SJSA1 (cell line): ENCODE results near the gene MS4A12. TPM values are rescaled to one million over a fixed set of nuclear protein-coding genes. Genes with fewer than 3 reads are reported as not detected.
"Not testable (repeated sequence)": the region's sequence is repeated elsewhere in the genome, so short reads cannot be mapped to it uniquely, and the experiment has no call there.

ENCODE experiments used
- DNase-seq, 2 experiments: peaks; one replicate each; pipeline ENCODE4 v3.0.0-alpha.2; 2015 to 2020; ENCODE audit warnings: low spot score in 2 of 2, low read depth in 1 of 2
- H3K27ac ChIP-seq: fragments of 250-450 bp; sonication (Bioruptor Pico); 2 replicates; pipeline ENCODE4 v1.5.1; 2020; ENCODE audit warnings: mild to moderate bottlenecking, moderate library complexity
- H3K27me3 ChIP-seq: fragments of 250-450 bp; sonication (Bioruptor Pico); replicated peaks from 2 replicates; pipeline ENCODE4 v1.5.1; 2020; ENCODE audit warnings: mild to moderate bottlenecking, moderate library complexity
- H3K36me3 ChIP-seq: fragments of 250-450 bp; sonication (Bioruptor Pico); 2 replicates; pipeline ENCODE4 v1.5.1; 2020; ENCODE audit warnings: mild to moderate bottlenecking
- H3K4me1 ChIP-seq: fragments of 250-450 bp; sonication (Bioruptor Pico); replicated peaks from 2 replicates; pipeline ENCODE4 v1.6.1; 2021; ENCODE audit warnings: mild to moderate bottlenecking
- H3K4me3 ChIP-seq: fragments of 250-450 bp; sonication (Bioruptor Pico); 2 replicates; pipeline ENCODE4 v1.5.1; 2020; ENCODE audit warnings: mild to moderate bottlenecking
- H3K9me3 ChIP-seq: fragments of 250-450 bp; sonication (Bioruptor Pico); replicated peaks from 2 replicates; pipeline ENCODE4 v1.5.1; 2020; ENCODE audit warnings: mild to moderate bottlenecking
- total RNA-seq: library from RNA; depleted of rRNA; stranded (reverse); fragments of >200 nt; shearing (Covaris generic); gene quantifications from 2 replicates; pipeline ENCODE4 v1.2.3, GENCODE V29; 2014; rRNA removed

The MS4A12 gene, protein sequence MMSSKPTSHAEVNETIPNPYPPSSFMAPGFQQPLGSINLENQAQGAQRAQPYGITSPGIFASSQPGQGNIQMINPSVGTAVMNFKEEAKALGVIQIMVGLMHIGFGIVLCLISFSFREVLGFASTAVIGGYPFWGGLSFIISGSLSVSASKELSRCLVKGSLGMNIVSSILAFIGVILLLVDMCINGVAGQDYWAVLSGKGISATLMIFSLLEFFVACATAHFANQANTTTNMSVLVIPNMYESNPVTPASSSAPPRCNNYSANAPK
- not detected in 2 replicates for total RNA-seq

DNA sequence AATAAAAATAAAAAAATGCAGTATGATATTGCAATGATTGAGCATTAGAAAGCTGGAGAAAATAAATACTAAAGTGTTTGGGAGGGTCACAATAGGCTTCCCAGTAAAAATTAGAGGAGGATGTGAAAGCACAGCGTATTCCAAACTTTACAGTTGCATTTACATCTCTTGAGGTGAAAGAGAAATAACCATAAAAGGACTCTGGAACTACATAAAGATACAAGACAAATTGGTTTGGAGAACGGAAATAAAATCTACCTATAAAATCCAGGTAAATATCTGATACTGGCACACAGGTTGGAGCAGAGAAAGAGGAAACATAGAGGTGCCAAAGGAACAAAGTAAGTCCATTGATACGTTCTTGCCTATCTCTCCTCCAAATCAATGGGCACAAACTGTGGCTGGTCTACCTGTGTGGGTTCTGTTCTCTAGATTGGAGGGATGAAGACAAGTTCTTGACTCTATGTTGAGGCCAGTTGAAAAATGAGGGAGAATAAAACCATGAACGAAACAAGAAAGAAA is at the start of gene MS4A12:
MS4A12 (plus strand) TSS at position 291 of the 522 bp plus-strand sequence. CDS start 4,541 bp downstream, outside the sequence.
- DNase-seq: no peak
- Histone ChIP-seq H3K27me3 (peaks cover 4% of the 10 kb centered on the region), H3K9me3 (no peaks in the 10 kb centered on the region), H3K4me3 (no peak within 1 kb of the TSS), H3K36me3 (no peaks in the 10 kb centered on the region), H3K4me1 (no peaks in the 10 kb centered on the region), H3K27ac (no peak within 1 kb of the TSS)

DNA sequence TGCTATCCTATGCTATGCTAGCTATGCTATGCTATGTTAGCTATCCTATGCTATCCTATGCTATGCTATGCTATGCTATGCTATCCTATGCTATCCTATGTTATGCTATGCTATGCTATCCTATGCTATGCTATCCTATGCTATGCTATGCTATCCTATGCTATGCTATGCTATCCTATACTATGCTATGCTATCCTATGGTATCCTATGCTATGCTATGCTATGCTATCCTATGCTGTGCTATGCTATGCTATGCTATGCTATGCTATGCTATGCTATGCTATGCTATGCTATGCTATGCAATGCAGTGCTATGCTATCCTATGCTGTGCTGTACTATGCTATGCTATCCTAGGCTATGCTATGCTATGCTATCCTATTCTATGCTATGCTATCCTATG is 45.5 kb upstream of the MS4A12 start:
- Histone ChIP-seq H3K9me3 (no peaks in the 10 kb centered on the region), H3K4me1 (no peaks in the 10 kb centered on the region), H3K36me3 (no peaks in the 10 kb centered on the region), H3K27me3 (no peaks in the 10 kb centered on the region; the same call in 1 of the 2 replicates), H3K27ac (no peak overlapping the region), H3K4me3 (no peak overlapping the region)
- no peak for DNase-seq

- no peaks in the 10 kb centered on the region; the same call in 1 of the 2 replicates for H3K27me3 ChIP-seq
- no peak overlapping the region for H3K4me3 ChIP-seq
- no peaks in the 10 kb centered on the region for H3K4me1 ChIP-seq
- no peak for DNase-seq
- no peaks in the 10 kb centered on the region for H3K9me3 ChIP-seq
- no peaks in the 10 kb centered on the region for H3K36me3 ChIP-seq
- no peak overlapping the region for H3K27ac ChIP-seq
Observed at GRCh38 chr11:60447846-60448245, 44.7 kb upstream of the MS4A12 start.

DNA sequence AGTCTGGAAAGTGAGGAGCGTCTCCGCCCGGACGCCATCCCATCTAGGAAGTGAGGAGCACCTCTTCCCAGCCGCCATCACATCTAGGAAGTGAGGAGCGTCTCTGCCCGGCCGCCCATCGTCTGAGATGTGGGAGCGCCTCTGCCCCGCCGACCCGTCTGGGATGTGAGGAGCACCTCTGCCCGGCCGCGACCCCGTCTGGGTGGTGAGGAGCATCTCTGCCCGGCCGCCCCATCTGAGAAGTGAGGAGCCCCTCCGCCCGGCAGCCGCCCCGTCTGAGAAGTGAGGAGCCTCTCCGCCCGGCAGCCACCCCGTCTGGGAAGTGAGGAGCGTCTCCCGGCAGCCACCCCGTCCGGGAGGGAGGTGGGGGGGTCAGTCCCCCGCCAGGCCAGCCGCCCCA is 41.4 kb upstream of the MS4A12 start:
- H3K36me3 ChIP-seq, H3K27ac ChIP-seq, DNase-seq, H3K27me3 ChIP-seq, H3K4me1 ChIP-seq, H3K9me3 ChIP-seq, H3K4me3 ChIP-seq: not testable (repeated sequence)

DNA sequence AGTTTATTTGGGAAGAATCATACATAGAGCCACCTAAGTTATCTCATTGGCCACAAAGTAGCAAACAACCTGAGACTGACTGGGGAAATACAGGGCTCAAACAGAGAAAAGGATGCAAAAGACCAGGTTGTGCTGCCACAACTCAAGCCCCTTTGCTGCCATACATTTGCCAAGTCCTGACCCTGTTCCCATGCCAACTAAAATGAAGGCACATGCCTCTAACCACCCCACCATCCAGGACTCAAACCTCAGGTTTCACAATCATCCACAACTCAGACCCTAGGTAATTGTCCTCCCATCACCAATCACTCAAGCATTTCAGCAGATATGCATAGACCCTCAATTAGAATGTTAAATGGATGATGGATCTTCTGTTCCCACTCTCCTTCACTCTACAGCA is 38.4 kb upstream of the MS4A12 start:
- H3K27me3 ChIP-seq: peaks cover 9% of the 10 kb centered on the region; the same call in 1 of the 2 replicates
- H3K4me3 ChIP-seq: no peak overlapping the region
- H3K27ac ChIP-seq: no peak overlapping the region
- no peak for DNase-seq
- H3K4me1 ChIP-seq: no peaks in the 10 kb centered on the region
- no peaks in the 10 kb centered on the region for H3K9me3 ChIP-seq
- H3K36me3 ChIP-seq: no peaks in the 10 kb centered on the region

DNA sequence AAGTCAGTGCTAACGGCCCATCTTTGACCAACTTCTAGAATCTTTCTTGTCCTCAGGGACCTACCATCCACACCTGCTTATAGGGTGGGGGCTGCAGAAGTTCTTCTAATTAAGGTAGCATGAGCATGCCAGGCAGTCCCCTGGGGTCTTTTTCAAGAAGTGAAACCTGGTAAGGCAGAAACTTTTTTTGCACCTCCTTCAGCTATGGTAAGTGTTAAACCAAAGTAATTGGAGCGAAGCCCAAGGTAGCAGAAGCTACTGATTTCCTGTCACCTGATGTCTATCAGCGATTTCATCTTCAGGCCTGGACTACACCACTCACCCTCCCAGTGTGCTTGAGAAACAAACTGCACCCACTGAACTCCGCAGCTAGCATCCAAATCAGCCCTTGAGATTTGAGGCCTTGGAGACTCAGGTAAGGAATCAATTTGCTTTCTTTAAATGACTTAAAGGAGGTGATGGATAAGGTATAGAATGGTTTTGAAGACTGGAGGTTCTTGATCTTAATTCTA is 37.0 kb upstream of the MS4A12 start, which contains the start of gene MS4A1:
MS4A1 (plus strand) TSS at position 317 of the 512 bp plus-strand sequence. CDS start 6,528 bp downstream, outside the sequence.
- Histone ChIP-seq H3K4me3 (no peak within 1 kb of the TSS), H3K27me3 (peaks cover 14% of the 10 kb centered on the region), H3K4me1 (no peaks in the 10 kb centered on the region), H3K27ac (no peak within 1 kb of the TSS), H3K36me3 (no peaks in the 10 kb centered on the region), H3K9me3 (no peaks in the 10 kb centered on the region)
- DNase-seq: no peak

DNA sequence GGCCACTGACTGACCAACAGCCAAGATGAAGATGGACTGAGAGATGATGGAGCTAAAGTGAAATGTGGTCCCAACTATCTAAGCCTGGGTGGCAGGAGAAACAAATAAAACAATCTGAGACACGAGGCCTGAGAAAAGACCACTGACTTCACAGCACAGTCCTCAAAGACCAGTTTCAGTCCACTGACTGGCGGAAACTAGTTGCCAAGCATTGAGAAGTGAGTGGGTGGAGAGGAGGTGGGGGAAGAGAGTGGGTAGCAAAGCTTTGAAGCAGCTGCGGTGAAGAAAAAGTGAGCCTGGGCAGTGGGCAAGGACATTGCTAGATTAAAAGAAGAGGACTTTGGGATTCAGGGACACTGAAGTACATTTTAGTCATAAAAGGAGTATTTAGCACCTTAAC is 35.0 kb upstream of the MS4A12 start:
- Histone ChIP-seq H3K9me3 (no peaks in the 10 kb centered on the region), H3K4me1 (no peaks in the 10 kb centered on the region), H3K4me3 (no peak overlapping the region), H3K27me3 (peaks cover 15% of the 10 kb centered on the region), H3K36me3 (no peaks in the 10 kb centered on the region), H3K27ac (no peak overlapping the region)
- DNase-seq: no peak

GRCh38 chr11:60459345-60459744 is 33.2 kb upstream of the MS4A12 start:
- DNase-seq: no peak
- no peaks in the 10 kb centered on the region for H3K4me1 ChIP-seq
- H3K9me3 ChIP-seq: no peaks in the 10 kb centered on the region
- peaks cover 15% of the 10 kb centered on the region for H3K27me3 ChIP-seq
- H3K4me3 ChIP-seq: no peak overlapping the region
- H3K27ac ChIP-seq: no peak overlapping the region
- H3K36me3 ChIP-seq: no peaks in the 10 kb centered on the region

GRCh38 chr11:60468829-60469228 is 23.7 kb upstream of the MS4A12 start:
- Histone ChIP-seq H3K27ac (no peak overlapping the region), H3K27me3 (peaks cover 2% of the 10 kb centered on the region), H3K4me1 (no peaks in the 10 kb centered on the region), H3K36me3 (no peaks in the 10 kb centered on the region), H3K9me3 (no peaks in the 10 kb centered on the region), H3K4me3 (no peak overlapping the region)
- no peak for DNase-seq

DNA sequence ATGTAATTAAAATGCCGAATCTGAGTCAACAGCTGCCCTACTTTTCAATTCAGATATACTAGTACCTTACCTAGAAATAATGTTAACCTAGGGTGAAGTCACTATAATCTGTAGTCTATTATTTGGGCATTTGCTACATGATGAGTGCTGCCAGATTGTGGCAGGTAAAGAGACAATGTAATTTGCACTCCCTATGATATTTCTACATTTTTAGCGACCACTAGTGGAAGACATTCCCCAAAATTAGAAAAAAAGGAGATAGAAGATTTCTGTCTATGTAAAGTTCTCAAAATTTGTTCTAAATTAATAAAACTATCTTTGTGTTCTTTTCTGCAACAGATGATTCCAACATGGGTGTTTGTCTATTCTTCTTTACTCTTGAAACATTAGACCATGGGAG is 22.9 kb upstream of the MS4A12 start:
- Histone ChIP-seq H3K36me3 (no peaks in the 10 kb centered on the region), H3K9me3 (no peaks in the 10 kb centered on the region), H3K27ac (no peak overlapping the region), H3K4me1 (no peaks in the 10 kb centered on the region), H3K4me3 (no peak overlapping the region), H3K27me3 (peaks cover 2% of the 10 kb centered on the region; the same call in 1 of the 2 replicates)
- no peak for DNase-seq

- H3K27ac ChIP-seq: no peak overlapping the region
- no peaks in the 10 kb centered on the region for H3K4me1 ChIP-seq
- H3K4me3 ChIP-seq: no peak overlapping the region
- no peaks in the 10 kb centered on the region for H3K27me3 ChIP-seq
- no peaks in the 10 kb centered on the region for H3K9me3 ChIP-seq
- H3K36me3 ChIP-seq: no peaks in the 10 kb centered on the region
- DNase-seq: no peak
Observed at GRCh38 chr11:60477035-60477445, 15.5 kb upstream of the MS4A12 start.

GRCh38 chr11:60482361-60482760 is 10.2 kb upstream of the MS4A12 start:
- H3K4me1 ChIP-seq: no peaks in the 10 kb centered on the region
- no peak overlapping the region for H3K4me3 ChIP-seq
- no peak overlapping the region for H3K27ac ChIP-seq
- H3K36me3 ChIP-seq: no peaks in the 10 kb centered on the region
- no peaks in the 10 kb centered on the region for H3K9me3 ChIP-seq
- H3K27me3 ChIP-seq: peaks cover 3% of the 10 kb centered on the region; the same call in 1 of the 2 replicates
- DNase-seq: no peak

GRCh38 chr11:60485987-60486386 is 6.6 kb upstream of the MS4A12 start:
- H3K9me3 ChIP-seq: no peaks in the 10 kb centered on the region
- H3K4me3 ChIP-seq: no peak overlapping the region
- H3K36me3 ChIP-seq: no peaks in the 10 kb centered on the region
- H3K4me1 ChIP-seq: no peaks in the 10 kb centered on the region
- peak in 1 of 2 experiments; percentile 23 for DNase-seq
- no peak overlapping the region for H3K27ac ChIP-seq
- peaks cover 3% of the 10 kb centered on the region; the same call in 1 of the 2 replicates for H3K27me3 ChIP-seq

DNA sequence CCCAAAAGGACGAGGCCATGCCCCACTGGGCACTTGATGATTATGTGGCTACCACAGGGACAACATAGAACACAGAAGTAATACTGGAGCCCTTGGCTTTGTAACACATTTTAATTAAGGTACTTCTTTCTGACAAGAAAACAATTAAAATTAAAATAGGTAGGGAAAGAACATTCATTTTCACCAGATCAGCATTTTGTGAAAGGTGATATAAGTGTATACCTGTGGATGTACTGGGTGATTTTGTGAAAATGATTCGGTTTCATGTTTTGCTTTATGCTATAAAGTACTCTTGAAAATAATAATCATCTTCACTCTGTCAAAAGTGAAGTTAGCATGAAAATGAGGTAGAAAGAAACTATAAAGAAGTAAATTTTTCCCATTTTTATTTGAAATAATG is 876 bp downstream of the MS4A12 start:
- Histone ChIP-seq H3K27me3 (peaks cover 4% of the 10 kb centered on the region), H3K4me1 (no peaks in the 10 kb centered on the region), H3K9me3 (no peaks in the 10 kb centered on the region), H3K4me3 (no peak overlapping the region), H3K27ac (no peak overlapping the region), H3K36me3 (no peaks in the 10 kb centered on the region)
- DNase-seq: no peak
